GM23338 (cell line): ENCODE measurements around the gene SIRPA. TPM values are rescaled to one million over a fixed set of nuclear protein-coding genes. Genes with fewer than 3 reads are reported as not detected.
A peak's percentile ranks its signal among the peaks of the same experiment; 100 is the strongest.

Experiments
- ATAC-seq: fragments of 200-7000 bp; cut with Tn5 transposase; 3 replicates; pipeline ENCODE4 v1.9.1; 2020
- DNase-seq: peaks from one replicate; pipeline ENCODE4 v3.0.0-alpha.2; 2015; ENCODE audit warnings: low spot score
- H2AFZ ChIP-seq: fragments of 200-600 bp; sonication (generic); 2 replicates; pipeline ENCODE4 v1.8.0; 2016; ENCODE audit warnings: antibody characterized with exemption, mild to moderate bottlenecking, moderate library complexity
- H3F3A ChIP-seq: fragments of 200-600 bp; sonication (generic); replicated peaks from 2 replicates; pipeline ENCODE4 v1.8.0; 2017; ENCODE audit warnings: antibody characterized with exemption, mixed run types, low read depth
- H3K27ac ChIP-seq: fragments of 200-600 bp; sonication (generic); 2 replicates; pipeline ENCODE4 v1.6.1; 2016; ENCODE audit warnings: low read depth
- H3K27me3 ChIP-seq: fragments of 200-600 bp; sonication (generic); 2 replicates; pipeline ENCODE4 v1.8.0; 2016; ENCODE audit warnings: mild to moderate bottlenecking, mixed run types, moderate library complexity; ENCODE audit not compliant: insufficient read depth
- H3K36me3 ChIP-seq: fragments of 200-600 bp; sonication (generic); 2 replicates; pipeline ENCODE4 v1.8.0; 2016; ENCODE audit warnings: mild to moderate bottlenecking; ENCODE audit not compliant: insufficient read depth
- H3K4me1 ChIP-seq: fragments of 200-600 bp; sonication (generic); 2 replicates; pipeline ENCODE4 v1.8.0; 2016; ENCODE audit warnings: mild to moderate bottlenecking, moderate library complexity; ENCODE audit not compliant: insufficient read depth
- H3K4me2 ChIP-seq: fragments of 200-600 bp; sonication (generic); 2 replicates; pipeline ENCODE4 v1.7.1; 2017; ENCODE audit warnings: mixed run types
- H3K4me3 ChIP-seq: fragments of 200-600 bp; sonication (generic); 2 replicates; pipeline ENCODE4 v1.6.1; 2016; ENCODE audit warnings: mixed run types
- H3K79me2 ChIP-seq: fragments of 200-600 bp; sonication (generic); replicated peaks from 2 replicates; pipeline ENCODE4 v1.8.0; 2017; ENCODE audit warnings: mild to moderate bottlenecking; ENCODE audit not compliant: insufficient read depth
- H3K9me2 ChIP-seq: fragments of 200-600 bp; sonication (generic); 2 replicates; pipeline ENCODE4 v1.8.0; 2017; ENCODE audit not compliant: insufficient read depth
- H4K20me1 ChIP-seq: fragments of 200-600 bp; sonication (generic); replicated peaks from 2 replicates; pipeline ENCODE4 v1.8.0; 2017; ENCODE audit warnings: mild to moderate bottlenecking; ENCODE audit not compliant: insufficient read depth
- H3K27ac Mint-ChIP-seq: 2 replicates; pipeline ENCODE4 v1.8.0; 2020; ENCODE audit warnings: inconsistent platforms, mild to moderate bottlenecking, moderate library complexity, mixed read lengths
- H3K27me3 Mint-ChIP-seq: 3 replicates; pipeline ENCODE4 v1.8.0; 2022; ENCODE audit warnings: low read depth, mild to moderate bottlenecking, moderate library complexity, mixed read lengths, inconsistent platforms; ENCODE audit not compliant: insufficient read depth, poor library complexity
- H3K36me3 Mint-ChIP-seq: 3 replicates; pipeline ENCODE4 v1.8.0; 2021; ENCODE audit warnings: low read depth, mild to moderate bottlenecking, inconsistent platforms, moderate library complexity, mixed read lengths
- H3K4me1 Mint-ChIP-seq: 3 replicates; pipeline ENCODE4 v1.8.0; 2020; ENCODE audit warnings: mild to moderate bottlenecking, inconsistent platforms, mixed read lengths
- H3K4me3 Mint-ChIP-seq: 3 replicates; pipeline ENCODE4 v1.8.0; 2021; ENCODE audit warnings: moderate library complexity, mild to moderate bottlenecking, inconsistent platforms, mixed read lengths
- H3K9me3 Mint-ChIP-seq: 3 replicates; pipeline ENCODE4 v1.8.0; 2020; ENCODE audit warnings: moderate library complexity, mild to moderate bottlenecking, inconsistent platforms, mixed read lengths
- CREB1 ChIP-seq: fragments of 250-450 bp; sonication (Bioruptor Pico); IDR thresholded peaks from 2 replicates; pipeline ENCODE4 v1.5.0; 2020; ENCODE audit warnings: low read depth, mild to moderate bottlenecking, moderate library complexity
- EZH2 ChIP-seq: fragments of 200-600 bp; sonication (generic); IDR thresholded peaks from one replicate; pipeline ENCODE4 v1.8.0; 2017; ENCODE audit warnings: antibody characterized with exemption, mild to moderate bottlenecking, low read depth; ENCODE audit not compliant: unreplicated experiment
- JUNB ChIP-seq: IDR thresholded peaks from one replicate; pipeline ENCODE4 v1.6.1; 2016; ENCODE audit warnings: antibody characterized with exemption; ENCODE audit not compliant: unreplicated experiment
- POLR2AphosphoS5 ChIP-seq: IDR thresholded peaks from 2 replicates; pipeline ENCODE4 v1.6.1; 2016; ENCODE audit warnings: antibody characterized with exemption, low read depth
- ZNF114 ChIP-seq: fragments of 250-450 bp; sonication (Bioruptor Pico); IDR thresholded peaks from 2 replicates; pipeline ENCODE4 v1.5.0; 2020; ENCODE audit warnings: mild to moderate bottlenecking, moderate library complexity
- polyA plus RNA-seq: library from polyadenylated mRNA; unstranded; fragments of >200 nt; fragmentation: Nextera tagmentation; extraction: Ambion mirVana; gene quantifications from 2 replicates; pipeline ENCODE4 v1.2.1, GENCODE V29; 2016
- total RNA-seq: library from RNA; depleted of rRNA; stranded (reverse); fragments of >200 nt; shearing (Covaris generic); gene quantifications from 2 replicates; pipeline ENCODE4 v1.2.3, GENCODE V29; 2014
- TF ChIP-seq, protein P1 (sequence below): fragments of 250-450 bp; sonication (Bioruptor Pico); IDR thresholded peaks from 2 replicates; pipeline ENCODE4 v1.5.0; 2020; ENCODE audit warnings: mild to moderate bottlenecking, moderate library complexity
- TF ChIP-seq, protein P2 (sequence below): IDR thresholded peaks from 2 replicates; pipeline ENCODE4 v1.6.1; 2016; ENCODE audit warnings: antibody characterized with exemption

Gene SIRPA
- total and polyA plus RNA-seq, 2 experiments from 2014 or later = 1.2 to 2.9 TPM

GRCh38 chr20:1887756-1888155, 7.5 kb upstream of the SIRPA start (continued):
- TF ChIP-seq, protein P1, sequence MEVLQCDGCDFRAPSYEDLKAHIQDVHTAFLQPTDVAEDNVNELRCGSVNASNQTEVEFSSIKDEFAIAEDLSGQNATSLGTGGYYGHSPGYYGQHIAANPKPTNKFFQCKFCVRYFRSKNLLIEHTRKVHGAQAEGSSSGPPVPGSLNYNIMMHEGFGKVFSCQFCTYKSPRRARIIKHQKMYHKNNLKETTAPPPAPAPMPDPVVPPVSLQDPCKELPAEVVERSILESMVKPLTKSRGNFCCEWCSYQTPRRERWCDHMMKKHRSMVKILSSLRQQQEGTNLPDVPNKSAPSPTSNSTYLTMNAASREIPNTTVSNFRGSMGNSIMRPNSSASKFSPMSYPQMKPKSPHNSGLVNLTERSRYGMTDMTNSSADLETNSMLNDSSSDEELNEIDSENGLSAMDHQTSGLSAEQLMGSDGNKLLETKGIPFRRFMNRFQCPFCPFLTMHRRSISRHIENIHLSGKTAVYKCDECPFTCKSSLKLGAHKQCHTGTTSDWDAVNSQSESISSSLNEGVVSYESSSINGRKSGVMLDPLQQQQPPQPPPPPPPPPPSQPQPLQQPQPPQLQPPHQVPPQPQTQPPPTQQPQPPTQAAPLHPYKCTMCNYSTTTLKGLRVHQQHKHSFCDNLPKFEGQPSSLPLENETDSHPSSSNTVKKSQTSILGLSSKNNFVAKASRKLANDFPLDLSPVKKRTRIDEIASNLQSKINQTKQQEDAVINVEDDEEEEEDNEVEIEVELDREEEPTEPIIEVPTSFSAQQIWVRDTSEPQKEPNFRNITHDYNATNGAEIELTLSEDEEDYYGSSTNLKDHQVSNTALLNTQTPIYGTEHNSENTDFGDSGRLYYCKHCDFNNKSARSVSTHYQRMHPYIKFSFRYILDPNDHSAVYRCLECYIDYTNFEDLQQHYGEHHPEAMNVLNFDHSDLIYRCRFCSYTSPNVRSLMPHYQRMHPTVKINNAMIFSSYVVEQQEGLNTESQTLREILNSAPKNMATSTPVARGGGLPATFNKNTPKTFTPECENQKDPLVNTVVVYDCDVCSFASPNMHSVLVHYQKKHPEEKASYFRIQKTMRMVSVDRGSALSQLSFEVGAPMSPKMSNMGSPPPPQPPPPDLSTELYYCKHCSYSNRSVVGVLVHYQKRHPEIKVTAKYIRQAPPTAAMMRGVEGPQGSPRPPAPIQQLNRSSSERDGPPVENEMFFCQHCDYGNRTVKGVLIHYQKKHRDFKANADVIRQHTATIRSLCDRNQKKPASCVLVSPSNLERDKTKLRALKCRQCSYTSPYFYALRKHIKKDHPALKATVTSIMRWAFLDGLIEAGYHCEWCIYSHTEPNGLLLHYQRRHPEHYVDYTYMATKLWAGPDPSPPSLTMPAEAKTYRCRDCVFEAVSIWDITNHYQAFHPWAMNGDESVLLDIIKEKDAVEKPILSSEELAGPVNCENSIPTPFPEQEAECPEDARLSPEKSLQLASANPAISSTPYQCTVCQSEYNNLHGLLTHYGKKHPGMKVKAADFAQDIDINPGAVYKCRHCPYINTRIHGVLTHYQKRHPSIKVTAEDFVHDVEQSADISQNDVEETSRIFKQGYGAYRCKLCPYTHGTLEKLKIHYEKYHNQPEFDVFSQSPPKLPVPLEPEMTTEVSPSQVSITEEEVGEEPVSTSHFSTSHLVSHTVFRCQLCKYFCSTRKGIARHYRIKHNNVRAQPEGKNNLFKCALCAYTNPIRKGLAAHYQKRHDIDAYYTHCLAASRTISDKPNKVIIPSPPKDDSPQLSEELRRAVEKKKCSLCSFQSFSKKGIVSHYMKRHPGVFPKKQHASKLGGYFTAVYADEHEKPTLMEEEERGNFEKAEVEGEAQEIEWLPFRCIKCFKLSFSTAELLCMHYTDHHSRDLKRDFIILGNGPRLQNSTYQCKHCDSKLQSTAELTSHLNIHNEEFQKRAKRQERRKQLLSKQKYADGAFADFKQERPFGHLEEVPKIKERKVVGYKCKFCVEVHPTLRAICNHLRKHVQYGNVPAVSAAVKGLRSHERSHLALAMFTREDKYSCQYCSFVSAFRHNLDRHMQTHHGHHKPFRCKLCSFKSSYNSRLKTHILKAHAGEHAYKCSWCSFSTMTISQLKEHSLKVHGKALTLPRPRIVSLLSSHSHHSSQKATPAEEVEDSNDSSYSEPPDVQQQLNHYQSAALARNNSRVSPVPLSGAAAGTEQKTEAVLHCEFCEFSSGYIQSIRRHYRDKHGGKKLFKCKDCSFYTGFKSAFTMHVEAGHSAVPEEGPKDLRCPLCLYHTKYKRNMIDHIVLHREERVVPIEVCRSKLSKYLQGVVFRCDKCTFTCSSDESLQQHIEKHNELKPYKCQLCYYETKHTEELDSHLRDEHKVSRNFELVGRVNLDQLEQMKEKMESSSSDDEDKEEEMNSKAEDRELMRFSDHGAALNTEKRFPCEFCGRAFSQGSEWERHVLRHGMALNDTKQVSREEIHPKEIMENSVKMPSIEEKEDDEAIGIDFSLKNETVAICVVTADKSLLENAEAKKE (CRISPR knock-in tag) = no peak
- no peak for TF ChIP-seq JUNB

DNA sequence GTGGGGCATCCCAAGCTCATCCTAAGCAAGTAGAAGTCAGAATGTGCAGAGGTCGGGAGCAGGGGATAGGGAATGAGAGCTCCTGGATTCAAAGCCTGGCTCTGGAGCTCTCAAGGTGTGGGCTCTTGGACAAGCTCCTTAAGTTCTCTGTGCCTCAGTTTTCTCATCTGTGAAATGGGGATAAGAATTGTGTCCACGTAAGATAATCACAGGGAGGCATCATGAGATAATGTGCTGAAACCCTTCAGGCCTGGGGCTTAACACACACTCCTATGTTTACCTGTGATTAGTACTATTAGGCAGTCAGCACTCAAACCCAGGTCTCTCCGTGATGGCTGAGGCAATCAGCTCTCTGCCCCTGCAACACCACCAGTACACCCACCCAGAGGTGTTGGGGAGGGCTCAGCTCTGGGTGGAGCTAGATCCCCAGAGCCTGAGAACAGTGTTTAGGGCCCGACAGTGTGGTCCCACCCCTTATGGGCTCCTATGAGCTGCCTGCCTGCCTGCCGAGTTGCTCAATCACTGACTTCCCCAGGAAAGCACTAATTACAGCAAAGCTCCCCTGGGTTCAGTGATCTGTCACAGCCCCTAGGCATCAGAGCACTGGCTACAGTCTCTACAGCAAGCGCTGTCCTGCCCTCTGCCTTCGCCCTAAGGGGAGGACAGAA, 6.3 kb upstream of the SIRPA start:
- TF ChIP-seq JUNB (no peak), POLR2AphosphoS5 (no peak), CREB1 (no peak), EZH2 (no peak), ZNF114 (no peak)
- TF ChIP-seq, protein P2, sequence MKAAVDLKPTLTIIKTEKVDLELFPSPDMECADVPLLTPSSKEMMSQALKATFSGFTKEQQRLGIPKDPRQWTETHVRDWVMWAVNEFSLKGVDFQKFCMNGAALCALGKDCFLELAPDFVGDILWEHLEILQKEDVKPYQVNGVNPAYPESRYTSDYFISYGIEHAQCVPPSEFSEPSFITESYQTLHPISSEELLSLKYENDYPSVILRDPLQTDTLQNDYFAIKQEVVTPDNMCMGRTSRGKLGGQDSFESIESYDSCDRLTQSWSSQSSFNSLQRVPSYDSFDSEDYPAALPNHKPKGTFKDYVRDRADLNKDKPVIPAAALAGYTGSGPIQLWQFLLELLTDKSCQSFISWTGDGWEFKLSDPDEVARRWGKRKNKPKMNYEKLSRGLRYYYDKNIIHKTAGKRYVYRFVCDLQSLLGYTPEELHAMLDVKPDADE = no peak
- TF ChIP-seq, protein P1 (CRISPR knock-in tag) = no peak
- Histone ChIP-seq H2AFZ (no peak overlapping the region), H3F3A (no peaks in the 10 kb centered on the region), H4K20me1 (no peaks in the 10 kb centered on the region; the same call in 1 of the 2 replicates), H3K36me3 (no peaks in the 10 kb centered on the region), H3K9me2 (no peaks in the 10 kb centered on the region), H3K4me3 (no peak overlapping the region), H3K79me2 (no peaks in the 10 kb centered on the region), H3K27me3 (peaks cover 26% of the 10 kb centered on the region), H3K4me1 (peaks cover 3% of the 10 kb centered on the region; the same call in 1 of the 2 replicates), H3K27ac (no peak overlapping the region), H3K4me2 (no peak overlapping the region)
- Mint-ChIP-seq H3K27me3 (peaks cover 26% of the 10 kb centered on the region), H3K4me3 (no peak overlapping the region), H3K4me1 (peaks cover 33% of the 10 kb centered on the region), H3K9me3 (no peaks in the 10 kb centered on the region), H3K27ac (no peak overlapping the region), H3K36me3 (no peaks in the 10 kb centered on the region)
- no peak for DNase-seq
- ATAC-seq = peak; percentile 26; the same call in 2 of the 3 replicates
